GM19324 (cell line): ENCODE measurements around the gene CD37.
"Not testable (repeated sequence)": the region's sequence is repeated elsewhere in the genome, so short reads cannot be mapped to it uniquely, and the experiment has no call there.

ENCODE experiments used
- ATAC-seq: cut with Tn5 transposase; IDR thresholded peaks from one replicate; pipeline ENCODE4 v1.9.1; 2021; ENCODE audit warnings: mild to moderate bottlenecking, moderate library complexity; ENCODE audit not compliant: unreplicated experiment, low FRiP score

CD37 gene

DNA sequence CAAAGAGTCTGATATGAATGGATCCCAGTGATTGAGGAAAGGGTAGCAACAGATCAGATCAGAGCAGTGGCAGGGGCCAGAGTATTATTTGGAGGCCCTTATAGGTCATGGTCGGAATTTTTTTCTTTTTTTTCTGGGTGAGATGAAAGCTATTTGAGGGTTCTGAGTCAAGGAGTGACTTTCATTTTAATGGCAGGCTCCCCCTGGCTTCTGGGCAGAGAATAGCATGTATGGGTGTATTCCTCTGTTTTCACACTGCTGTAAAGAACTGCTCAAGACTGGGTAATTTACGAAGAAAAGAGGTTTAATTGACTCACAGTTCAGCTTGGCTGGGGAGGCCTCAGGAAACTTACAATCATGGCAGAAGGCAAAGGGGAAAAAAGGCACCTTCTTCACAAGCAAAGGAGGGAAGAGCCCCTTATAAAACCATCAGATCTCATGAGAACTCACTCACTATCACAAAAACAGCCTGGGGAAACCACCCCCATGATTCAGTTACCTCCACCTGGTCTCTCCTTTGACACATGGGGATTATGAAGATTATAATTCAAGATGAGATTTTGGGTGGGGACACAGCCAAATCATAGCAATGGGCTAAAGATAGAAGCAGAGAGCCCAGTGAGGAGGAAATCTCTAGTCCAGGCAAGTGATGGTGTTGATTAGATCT lies 7.2 kb upstream of the CD37 start:
- ATAC-seq, result no peak

DNA sequence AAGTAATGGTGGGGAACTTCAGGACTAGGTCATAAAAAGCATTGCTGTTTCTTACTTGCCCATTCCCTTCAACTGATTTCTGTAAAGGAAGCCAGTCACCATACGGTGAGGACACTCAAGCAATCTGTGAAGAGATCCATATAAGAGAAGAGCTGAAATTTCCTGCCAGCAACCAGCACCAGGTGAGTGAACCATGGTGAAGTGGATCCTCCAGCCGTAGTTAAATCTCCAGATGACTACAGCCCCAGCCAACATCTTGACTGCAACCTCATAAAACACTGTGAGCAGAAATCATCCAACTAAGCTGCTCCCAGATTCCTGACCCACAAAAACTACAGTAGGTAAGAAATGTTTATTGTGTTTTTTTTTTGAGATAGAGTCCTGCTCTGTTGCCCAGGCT lies 6.5 kb upstream of the CD37 start:
- ATAC-seq, result no peak

DNA sequence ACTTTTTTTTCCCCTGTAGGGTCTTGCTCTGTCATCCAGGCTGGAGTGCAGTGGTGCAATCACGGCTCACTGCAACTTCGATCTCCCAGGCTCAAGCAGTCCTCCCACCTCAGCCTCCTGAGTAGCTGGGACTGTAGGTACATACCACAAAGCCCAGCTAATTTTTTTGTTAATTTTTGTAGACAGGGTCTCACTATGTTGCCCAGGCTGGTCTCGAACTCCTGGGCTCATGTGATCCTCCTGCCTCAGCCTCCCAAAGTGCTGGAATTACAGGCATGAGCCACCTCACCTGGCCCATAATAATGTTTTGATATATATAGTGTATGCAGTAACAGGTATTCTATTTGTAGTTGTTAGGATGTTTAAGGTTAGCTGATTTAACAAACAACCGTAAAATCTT lies 4.0 kb upstream of the CD37 start:
- not testable (repeated sequence) for ATAC-seq

DNA sequence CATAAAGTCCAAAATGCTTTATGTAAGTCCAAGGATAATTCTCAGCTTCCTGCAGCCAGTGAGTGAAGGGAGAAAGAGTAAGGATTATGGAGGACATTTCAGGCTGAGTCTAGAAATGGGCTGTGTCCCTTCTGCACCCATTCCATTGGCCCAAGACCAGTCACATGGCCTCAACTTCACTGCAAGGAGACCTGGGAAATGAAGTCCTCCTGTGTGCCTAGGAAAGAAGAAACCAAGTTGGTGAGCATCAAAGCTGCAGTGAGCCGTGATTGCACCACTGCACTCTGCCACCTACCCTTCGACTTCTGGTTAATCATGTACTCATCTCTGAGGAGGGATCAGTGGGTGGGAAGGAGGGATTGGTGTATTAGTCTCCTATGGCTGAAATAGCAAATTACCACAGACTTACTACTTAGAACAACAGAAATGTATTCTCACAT lies 3.6 kb upstream of the CD37 start:
- peak; percentile 46 for ATAC-seq

DNA sequence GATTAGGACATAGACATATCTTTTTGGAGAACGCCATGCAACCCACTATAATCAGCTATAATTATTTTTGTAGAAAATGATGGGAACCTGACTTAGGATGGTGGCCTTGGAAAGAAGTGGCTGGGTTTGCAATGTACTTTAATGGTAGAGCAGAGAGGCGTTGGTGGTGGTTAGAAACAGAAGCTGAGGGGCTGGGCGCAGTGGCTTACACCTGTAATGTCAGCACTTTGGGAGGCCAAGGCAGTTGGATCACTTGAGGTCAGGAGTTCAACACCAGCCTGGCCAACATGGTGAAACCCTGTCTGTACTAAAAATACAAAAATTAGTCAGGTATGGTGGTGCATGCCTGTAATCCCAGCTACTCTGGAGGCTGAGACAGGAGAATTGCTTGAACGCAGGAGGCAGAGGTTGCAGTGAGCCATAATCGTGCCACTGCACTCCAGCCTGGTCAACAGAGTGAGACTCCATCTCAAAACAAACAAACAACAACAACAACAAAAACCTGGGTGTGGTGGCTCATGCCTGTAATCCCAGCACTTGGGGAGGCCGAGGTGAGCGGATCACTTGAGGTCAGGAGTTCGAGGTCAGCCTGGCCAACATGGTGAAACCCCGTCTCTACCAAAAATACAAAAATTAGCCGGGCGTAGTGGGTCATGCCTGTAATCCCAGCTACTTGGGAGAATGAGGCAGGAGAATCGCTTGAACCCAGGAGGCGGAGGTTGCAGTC lies 2.4 kb upstream of the CD37 start:
- not testable (repeated sequence) for ATAC-seq

DNA sequence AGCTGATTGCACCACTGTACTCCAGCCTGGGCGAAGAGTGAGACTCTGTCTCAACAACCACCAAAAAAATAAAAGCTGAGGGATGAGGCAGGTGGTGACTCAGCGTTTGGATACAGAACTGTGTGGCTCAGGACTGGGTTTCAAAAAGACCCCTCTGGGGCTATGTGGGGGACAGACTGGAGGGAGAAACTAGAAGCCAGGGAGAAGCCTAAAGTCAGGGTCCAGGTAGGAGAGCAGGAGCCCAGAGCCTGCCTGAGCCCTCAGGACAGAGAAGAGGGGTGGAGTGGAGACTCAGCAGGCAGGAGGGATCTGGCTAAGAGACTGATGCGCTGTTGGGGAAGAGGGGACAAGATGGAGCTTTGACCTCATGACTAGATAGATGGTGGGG lies 1.8 kb upstream of the CD37 start:
- no peak for ATAC-seq

DNA sequence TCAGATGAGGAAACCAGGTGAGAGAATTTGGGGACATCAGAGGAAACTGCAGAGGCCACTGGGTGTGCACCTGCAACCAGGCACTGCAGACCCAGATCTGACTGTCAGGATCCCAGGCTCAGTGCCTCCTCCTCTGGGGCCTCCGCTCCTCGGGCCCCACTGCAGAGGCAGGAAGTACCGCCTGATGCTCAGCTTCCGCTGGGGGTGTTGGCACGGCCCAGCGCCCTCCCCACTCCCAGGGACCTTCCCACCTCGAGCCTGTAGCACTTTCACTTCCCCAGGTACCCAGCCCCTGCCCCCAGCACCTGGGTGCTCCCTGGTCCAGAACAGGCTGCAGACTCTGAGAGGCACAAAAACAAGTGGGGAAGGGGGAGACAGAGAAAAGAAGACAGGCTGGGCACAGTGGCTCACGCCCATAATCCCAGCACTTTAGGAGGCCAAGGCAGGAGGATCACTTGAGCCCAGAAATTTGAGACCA lies 1.4 kb upstream of the CD37 start:
- ATAC-seq, result peak; percentile 53

DNA sequence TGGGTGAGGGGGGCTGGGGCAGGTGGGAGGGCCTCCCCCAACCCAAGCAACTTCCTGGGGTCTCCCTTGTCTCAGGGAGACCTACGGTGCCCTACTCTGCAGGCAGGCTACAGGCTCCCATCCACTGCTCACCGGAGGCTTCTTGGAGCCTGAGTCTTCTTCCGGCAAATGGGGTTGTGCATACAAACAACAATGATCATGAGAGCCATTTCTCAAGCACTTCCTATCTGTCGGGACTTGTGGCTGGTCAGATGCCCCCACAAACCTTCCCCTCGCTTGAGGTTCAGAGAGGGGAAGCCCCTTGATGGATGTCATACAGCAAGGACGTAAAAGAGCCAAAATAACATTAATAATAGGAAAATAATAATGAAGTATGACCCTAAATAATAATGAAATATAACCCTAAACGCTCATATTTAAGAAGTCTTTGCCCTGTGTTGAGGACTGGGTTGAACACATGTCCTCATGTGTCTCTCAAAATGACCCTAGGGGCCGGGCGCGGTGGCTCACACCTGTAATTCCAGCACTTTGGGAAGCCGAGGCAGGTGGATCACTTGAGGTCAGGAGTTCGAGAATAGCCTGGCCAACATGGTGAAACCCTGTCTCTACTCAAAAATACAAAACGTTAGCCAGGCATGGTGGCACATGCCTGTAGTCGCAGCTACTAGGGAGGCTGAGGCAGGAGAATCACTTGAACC lies 727 bp downstream of the CD37 start:
- no peak for ATAC-seq

DNA sequence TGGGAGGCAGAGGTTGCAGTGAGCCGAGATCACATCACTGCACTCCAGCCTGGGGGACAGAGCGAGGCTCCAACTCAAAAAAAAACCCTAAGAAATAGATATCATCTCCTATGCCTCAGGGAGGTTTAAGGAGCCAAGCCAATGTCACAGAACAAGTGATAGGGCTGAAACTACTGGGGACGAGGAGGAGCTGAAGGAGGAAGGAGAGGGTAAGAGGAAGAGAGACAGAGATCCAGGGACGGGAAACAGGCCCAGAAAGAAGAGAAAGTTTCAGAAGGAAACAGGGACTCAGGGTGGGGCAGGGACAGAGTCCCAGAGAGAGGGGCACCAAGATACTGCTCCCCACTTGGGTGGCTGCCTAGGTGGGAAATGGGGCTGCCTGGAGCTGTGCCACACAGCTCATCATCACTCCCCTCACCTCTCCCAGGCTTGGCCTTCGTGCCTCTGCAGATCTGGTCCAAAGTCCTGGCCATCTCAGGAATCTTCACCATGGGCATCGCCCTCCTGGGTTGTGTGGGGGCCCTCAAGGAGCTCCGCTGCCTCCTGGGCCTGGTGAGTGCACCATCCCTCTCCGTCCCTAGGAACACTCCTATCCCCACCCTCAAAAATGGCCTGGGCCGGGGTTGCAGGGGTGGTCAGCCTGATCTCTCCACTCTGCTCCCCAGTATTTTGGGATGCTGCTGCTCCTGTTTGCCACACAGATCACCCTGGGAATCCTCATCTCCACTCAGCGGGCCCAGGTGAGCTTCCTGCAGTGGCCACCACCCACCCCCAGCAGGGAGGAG lies 1.5 kb downstream of the CD37 start:
- no peak for ATAC-seq

DNA sequence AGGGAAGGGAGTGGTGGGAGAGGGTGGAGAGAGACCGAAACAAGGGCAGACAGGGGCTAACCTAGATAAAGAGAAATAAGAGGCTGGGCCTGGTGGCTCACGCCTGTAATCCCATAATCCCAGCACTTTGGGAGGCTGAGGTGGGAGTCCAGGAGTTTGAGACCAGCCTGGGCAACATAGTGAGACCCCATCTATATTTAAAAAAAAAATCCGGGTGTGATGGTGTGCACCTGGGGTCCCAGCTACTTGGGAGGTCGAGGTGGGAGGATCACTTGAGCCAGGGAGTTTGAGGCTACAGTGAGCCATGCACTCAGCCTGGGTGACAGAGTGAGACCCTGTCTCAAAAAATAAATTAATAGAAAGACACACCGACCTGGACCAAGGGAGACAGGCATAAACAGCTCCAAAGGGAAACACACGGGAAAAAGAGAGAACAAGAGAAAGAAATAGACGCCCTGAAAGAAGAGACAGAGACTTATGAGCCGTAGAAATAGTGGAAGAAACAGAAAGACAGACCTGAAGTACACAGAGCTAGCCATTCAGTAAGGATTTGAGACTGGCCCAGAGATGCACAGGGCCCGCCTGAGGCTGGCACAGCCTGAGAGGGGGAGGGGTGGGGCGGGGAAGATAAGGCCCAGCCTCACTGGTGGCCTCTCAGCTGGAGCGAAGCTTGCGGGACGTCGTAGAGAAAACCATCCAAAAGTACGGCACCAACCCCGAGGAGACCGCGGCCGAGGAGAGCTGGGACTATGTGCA lies 2.2 kb downstream of the CD37 start:
- no peak for ATAC-seq

DNA sequence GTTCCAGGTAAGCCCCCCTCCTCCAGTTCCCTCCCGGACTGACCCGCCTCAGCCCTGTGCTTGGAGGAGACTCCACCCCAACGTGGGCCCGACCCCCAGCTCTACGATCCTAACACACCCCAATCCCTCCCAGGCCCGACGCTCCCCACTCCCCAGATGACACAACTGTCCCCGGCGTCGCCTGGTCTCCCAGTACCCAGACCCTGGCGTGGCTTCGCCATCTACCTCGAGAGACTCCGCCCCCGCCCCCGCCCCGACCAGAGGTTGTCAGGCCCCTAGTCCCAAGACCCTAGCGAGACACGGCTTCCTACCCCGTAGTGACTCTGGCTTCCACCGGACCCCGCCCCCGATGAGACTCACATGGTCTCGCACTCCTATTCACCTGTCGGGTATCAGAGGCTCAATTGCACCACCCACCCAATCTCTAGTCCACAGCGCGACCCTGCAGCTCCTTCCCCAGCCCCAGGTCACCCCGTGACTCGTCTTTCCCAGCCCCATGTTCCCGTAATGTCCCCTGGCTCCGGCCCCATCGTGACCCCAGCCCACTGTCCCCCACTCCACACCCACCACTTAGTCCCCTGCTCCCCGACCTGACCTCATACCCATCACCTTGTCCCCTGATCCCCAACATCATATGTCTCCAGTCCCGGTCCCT lies 2.9 kb downstream of the CD37 start:
- no peak for ATAC-seq

DNA sequence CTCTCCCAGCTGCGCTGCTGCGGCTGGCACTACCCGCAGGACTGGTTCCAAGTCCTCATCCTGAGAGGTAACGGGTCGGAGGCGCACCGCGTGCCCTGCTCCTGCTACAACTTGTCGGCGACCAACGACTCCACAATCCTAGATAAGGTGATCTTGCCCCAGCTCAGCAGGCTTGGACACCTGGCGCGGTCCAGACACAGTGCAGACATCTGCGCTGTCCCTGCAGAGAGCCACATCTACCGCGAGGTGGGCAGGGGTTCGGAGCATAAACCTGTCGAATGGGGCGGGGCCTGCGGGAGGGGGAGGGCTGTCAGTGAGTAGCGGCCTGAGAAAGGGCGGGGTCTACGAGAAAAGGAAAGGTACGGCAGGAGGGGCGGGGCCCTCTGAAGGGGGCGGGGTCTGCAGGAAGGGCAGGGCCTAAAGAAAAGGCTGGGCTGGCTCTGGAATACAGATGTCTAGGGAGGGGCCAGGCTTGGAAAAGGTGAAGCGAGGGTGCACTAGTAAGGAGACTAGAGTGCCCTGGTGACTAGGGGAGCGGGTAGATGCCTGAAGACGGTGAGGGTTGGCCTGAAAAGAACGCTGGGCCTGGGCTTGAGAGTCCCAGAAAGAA lies 3.6 kb downstream of the CD37 start:
- ATAC-seq, result no peak

DNA sequence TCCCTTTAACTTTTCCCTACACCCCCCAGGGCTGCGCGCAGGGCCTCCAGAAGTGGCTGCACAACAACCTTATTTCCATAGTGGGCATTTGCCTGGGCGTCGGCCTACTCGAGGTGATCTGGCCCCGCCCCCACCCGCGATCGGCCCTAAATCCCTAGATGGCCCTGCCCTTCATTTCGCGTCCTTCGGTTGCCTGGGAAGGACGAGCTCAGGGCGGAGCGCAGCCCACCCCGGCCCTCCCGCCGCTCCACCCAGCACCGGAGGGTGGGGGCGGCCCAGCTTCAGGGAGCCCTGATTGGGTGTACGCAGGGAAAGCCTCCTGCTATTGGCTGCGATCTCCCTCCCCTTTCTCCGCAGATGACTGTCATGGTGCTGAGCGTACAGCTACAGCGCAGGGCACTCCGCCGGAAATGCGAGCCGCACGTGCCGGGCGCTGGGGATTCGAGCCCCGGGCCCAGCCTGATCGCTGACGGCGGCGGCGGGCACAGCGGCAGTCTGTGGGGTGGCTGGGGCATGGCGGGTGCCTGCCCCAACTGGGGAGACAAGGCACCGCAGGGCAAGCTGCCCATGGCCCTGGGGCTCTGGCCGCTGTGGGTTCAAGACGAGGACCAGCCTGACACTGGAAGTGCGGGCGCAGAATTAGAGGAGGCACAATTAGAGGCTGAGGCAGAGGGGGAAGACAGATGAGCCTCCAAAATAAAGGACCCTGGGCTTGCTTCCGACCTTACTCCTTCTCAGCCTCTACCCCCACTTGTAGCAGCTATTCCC lies 4.3 kb downstream of the CD37 start:
- ATAC-seq, result no peak

DNA sequence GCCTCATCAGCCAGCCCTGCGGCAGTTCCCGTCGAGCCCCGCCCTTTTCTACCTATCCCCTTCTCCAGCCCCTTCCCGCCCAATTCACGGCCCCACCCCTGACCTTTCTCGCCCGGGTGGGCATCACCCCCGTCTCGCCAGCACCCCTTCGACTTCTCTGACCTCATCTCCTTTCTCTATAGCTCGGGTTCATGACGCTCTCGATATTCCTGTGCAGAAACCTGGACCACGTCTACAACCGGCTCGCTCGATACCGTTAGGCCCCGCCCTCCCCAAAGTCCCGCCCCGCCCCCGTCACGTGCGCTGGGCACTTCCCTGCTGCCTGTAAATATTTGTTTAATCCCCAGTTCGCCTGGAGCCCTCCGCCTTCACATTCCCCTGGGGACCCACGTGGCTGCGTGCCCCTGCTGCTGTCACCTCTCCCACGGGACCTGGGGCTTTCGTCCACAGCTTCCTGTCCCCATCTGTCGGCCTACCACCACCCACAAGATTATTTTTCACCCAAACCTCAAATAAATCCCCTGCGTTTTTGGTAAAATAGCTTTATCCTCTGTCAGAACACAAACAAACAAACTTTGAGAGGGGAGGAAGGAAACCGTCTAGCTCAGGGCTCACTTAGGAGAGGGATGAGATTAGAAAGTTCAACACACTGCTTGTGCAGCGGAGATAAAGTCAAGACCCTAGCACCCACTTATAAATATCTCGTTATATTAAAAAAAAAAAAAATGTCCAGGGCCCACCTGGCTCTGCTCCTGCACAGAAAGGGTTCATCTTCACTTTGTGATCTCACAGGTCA lies 5.1 kb downstream of the CD37 start:
- ATAC-seq, result peak; percentile 72

DNA sequence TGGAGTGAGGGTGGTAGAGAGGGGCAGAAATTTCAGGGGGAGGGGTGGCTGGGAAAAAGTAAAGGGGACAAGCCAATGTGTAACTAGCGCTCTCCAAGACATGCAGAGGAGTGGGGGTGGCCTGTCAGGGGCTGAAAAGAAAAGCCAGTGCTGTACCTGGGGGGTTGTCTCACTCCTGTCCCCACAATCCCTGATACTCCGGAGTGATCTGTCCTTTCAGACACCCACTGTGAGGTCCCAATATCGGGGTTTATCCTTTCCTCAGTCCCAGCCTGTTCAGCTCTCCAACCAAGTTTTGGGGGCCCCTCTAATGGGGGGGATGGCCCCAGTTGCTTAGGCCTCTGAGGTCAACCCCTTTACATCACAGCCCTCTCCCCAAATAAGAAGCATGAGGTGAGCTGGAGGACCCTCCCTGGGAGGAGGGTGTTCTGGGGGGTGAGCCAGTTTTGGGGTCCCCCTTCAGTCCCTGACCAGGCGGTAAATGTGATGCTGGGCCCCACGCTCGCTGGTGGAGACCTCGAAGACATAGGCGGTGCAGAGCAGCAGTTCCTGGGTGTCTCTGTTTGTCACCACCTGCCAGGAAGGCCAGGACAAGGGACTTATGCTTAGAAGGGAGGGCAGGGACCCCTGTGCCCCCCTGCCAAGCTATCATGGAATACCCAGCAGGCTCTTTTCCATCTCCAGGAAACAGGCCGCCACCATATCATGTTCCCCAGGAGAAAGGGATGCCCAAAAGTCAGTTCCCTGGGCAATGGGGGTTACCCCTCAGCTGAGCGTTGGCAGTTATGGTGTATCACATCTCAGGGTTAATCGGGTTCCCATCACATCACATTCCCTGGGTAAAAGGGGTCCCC lies 5.9 kb downstream of the CD37 start:
- ATAC-seq, result no peak

DNA sequence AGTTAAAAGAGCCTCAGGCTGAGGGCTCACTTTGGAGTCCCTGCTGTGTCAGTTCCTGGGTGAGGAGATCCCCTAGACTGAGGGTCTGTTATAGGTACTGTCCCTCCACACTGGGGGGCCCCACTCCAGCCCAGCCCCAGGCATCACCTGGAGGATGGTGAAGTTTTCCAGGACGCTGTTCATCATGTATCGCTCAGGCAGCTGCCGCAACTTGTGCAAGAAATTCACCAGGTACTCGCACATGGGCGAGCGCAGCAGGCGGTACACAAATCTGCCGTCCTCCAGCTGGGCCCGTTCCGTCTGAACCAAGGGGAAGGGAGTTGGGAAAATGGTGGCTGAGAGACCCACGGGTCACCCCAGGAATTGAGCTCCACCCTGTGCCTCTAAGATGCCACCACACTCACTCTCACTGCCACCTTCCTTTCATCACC lies 7.1 kb downstream of the CD37 start:
- ATAC-seq, result no peak

DNA sequence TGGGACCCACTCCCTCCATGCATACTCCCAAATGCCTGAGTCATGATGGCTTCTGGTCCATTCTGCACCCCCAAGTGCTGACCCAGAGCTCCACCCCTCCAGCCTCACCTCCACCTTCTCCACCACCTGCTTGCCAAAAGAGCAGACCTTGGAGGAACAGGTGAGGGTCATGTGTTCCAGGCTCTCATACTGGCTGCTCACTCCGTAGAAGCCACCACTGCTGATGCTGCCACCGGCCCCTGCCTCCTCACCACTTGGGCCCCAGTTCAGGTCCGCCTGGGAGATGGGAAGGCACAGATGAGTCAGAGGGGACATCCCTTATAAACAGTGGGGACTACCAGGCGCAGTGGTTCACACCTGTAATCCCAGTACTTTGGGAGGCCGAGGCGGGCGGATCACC lies 7.9 kb downstream of the CD37 start:
- ATAC-seq, result no peak
